ENCODE results near the gene SELENON.

GRCh38 chr1:25848531-25848930 lies 48.5 kb downstream of the SELENON start:
- TF ChIP-seq REST (IDR thresholded peaks at IDR 0.05; ENCODE audit: borderline replicate concordance) (no peak), REST (CRISPR knock-in tag; IDR thresholded peaks at IDR 0.05; ENCODE audit: low read depth) (no peak), CTCF (IDR thresholded peaks at IDR 0.05 in 2 of 3, conservative IDR thresholded peaks at IDR 0.05 in 1 of 3; ENCODE audit: insufficient read depth in 2 of 3, low read depth in 1 of 3, low read length in 3 of 3) (no peak), ZNF639 (CRISPR knock-in tag; conservative IDR thresholded peaks at IDR 0.05 in 1 of 2, IDR thresholded peaks at IDR 0.05 in 1 of 2) (no peak), NFIC (IDR thresholded peaks at IDR 0.05) (no peak), ERF (CRISPR knock-in tag; IDR thresholded peaks at IDR 0.05) (no peak), DNMT1 (IDR thresholded peaks at IDR 0.05) (no peak), OTX1 (CRISPR knock-in tag; IDR thresholded peaks at IDR 0.05) (no peak), SREBF2 (CRISPR knock-in tag; IDR thresholded peaks at IDR 0.05) (no peak), SMAD4 (CRISPR knock-in tag; conservative IDR thresholded peaks at IDR 0.05) (no peak), HMGXB4 (CRISPR knock-in tag; IDR thresholded peaks at IDR 0.05) (no peak), POLR2A (conservative IDR thresholded peaks at IDR 0.05) (no peak)

All from K562 (cell line).